Measurements from ENCODE around the gene KDM2B. TPM values are rescaled to one million over a fixed set of nuclear protein-coding genes. Genes with fewer than 3 reads are reported as not detected.

The KDM2B gene
- total RNA-seq, 2 donors from 2014 or later: 14.7 to 24.5 TPM

DNA sequence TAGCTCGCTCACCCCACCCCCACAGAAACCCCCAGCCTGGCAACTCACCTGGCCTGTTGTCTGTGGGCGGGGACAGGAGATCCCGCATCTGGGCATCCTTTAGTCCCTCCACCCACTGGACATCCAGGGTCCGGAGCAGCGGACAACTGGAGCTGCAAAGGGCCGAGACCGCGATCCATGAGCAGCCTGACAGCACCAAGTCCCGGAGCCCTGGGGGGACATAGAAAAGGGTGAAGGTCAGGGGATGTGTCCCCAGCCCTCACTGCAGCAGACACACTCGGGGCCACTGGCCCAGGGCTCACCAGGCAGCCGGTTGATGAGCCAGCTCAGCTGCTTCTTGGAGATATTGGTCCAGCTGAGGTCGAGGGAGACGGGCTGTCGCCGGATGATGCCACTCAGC, 140.1 kb downstream of the KDM2B start:
- no peaks in the 10 kb centered on the region for H3K27me3 ChIP-seq
- H3K4me1 ChIP-seq: peaks cover 7% of the 10 kb centered on the region
- no peak overlapping the region for H3K9ac ChIP-seq (ENCODE audit: low read depth in 2 of 2, low read length in 2 of 2)
- no peak for DNase-seq
- H3K27ac ChIP-seq: no peak overlapping the region
- intact Hi-C loops (cut with DNase I): loop anchor here (5.0 kb wide), 1 partner anchor 108 kb away; no protein-coding TSS in a partner anchor
- TF ChIP-seq, protein P1, sequence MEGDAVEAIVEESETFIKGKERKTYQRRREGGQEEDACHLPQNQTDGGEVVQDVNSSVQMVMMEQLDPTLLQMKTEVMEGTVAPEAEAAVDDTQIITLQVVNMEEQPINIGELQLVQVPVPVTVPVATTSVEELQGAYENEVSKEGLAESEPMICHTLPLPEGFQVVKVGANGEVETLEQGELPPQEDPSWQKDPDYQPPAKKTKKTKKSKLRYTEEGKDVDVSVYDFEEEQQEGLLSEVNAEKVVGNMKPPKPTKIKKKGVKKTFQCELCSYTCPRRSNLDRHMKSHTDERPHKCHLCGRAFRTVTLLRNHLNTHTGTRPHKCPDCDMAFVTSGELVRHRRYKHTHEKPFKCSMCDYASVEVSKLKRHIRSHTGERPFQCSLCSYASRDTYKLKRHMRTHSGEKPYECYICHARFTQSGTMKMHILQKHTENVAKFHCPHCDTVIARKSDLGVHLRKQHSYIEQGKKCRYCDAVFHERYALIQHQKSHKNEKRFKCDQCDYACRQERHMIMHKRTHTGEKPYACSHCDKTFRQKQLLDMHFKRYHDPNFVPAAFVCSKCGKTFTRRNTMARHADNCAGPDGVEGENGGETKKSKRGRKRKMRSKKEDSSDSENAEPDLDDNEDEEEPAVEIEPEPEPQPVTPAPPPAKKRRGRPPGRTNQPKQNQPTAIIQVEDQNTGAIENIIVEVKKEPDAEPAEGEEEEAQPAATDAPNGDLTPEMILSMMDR (IDR thresholded peaks at IDR 0.05): no peak
- H3K9me3 ChIP-seq: no peaks in the 10 kb centered on the region
- no peaks in the 10 kb centered on the region for H3K36me3 ChIP-seq
- no peak overlapping the region for H3K4me3 ChIP-seq

DNA sequence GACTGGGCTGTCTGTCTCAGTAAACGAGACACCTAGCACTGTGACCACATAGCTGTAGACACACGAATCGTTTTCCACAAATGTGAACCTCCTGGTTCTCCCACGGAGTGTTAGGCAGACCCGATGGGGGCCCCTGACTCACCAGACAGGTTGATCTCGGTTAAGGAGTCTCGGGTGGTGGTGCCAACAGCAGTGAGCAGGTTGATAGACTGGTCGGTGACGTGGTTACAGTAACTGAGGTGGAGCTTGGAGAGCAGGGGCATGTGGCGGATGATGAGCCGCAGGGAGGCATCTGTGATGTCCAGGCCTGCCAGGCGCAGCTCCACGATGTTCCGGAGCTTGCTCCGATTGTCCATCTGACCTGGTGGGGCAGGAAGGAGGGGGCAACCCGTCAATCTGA, 141.1 kb downstream of the KDM2B start:
- TF ChIP-seq, protein P1 (IDR thresholded peaks at IDR 0.05): no peak
- no peaks in the 10 kb centered on the region for H3K36me3 ChIP-seq
- DNase-seq: no peak
- intact Hi-C loops (cut with DNase I): loop anchor here (5.0 kb wide), 1 partner anchor 107 kb away; no protein-coding TSS in a partner anchor
- H3K27me3 ChIP-seq: no peaks in the 10 kb centered on the region
- no peak overlapping the region for H3K4me3 ChIP-seq
- no peaks in the 10 kb centered on the region for H3K9me3 ChIP-seq
- no peak overlapping the region for H3K27ac ChIP-seq
- H3K4me1 ChIP-seq: peaks cover 7% of the 10 kb centered on the region
- no peak overlapping the region for H3K9ac ChIP-seq (ENCODE audit: low read depth in 2 of 2, low read length in 2 of 2)

DNA sequence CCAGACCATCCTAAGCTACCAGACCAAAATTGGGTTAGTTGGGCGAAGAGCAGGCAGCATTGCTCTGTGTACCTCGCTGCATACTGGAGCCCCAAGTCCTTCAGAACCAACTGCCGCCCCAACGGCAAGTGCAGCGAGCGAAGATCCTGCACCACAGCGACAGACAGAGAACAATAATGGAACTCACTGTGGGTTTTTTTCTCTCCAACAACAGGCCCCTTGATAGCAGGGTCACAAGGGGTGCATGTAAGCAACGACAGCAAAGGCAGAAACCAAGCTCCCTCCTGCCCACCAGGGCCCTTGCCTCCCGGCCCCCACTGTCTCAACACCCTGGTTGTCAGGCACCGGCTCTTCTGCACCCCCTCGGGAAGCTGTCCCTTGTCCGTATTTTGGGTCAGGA, 141.9 kb downstream of the KDM2B start:
- H3K36me3 ChIP-seq: no peaks in the 10 kb centered on the region

DNA sequence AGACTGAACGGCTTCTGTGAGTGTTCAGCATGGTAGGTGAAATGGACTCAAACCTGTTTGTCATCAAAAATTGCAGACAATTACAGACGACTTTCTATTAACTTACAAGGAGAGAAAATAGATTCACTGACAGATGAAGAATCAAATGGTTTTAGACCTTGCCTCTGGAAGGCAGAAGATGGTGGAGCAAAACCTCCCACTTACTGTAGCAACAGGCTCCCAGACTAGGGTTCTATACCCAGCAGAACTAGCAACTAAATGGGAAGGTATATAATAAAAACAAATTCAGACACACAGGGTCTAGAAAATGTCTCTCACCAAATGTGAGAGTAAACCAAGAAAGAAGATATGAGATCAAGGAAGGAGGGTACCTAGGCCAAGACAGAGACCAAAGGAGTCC, 144.1 kb downstream of the KDM2B start:
- Histone ChIP-seq H3K4me3 (no peak overlapping the region), H3K36me3 (peaks cover 2% of the 10 kb centered on the region), H3K9me3 (no peaks in the 10 kb centered on the region), H3K27me3 (no peaks in the 10 kb centered on the region), H3K9ac (ENCODE audit: low read depth in 2 of 2, low read length in 2 of 2) (no peak overlapping the region), H3K4me1 (no peaks in the 10 kb centered on the region), H3K27ac (no peak overlapping the region)
- no peak for DNase-seq
- intact Hi-C loops (cut with DNase I): no loop called here
- TF ChIP-seq, protein P1 (IDR thresholded peaks at IDR 0.05): no peak

More for the DNA sequence above, 141.9 kb downstream of the KDM2B start:
- no peak overlapping the region for H3K27ac ChIP-seq
- TF ChIP-seq, protein P1 (IDR thresholded peaks at IDR 0.05): no peak
- no peak overlapping the region for H3K9ac ChIP-seq (ENCODE audit: low read depth in 2 of 2, low read length in 2 of 2)
- no peak overlapping the region for H3K4me3 ChIP-seq
- H3K4me1 ChIP-seq: peaks cover under 1% of the 10 kb centered on the region
- no peaks in the 10 kb centered on the region for H3K9me3 ChIP-seq
- H3K27me3 ChIP-seq: no peaks in the 10 kb centered on the region
- DNase-seq: no peak
- intact Hi-C loops (cut with DNase I): no loop called here

DNA sequence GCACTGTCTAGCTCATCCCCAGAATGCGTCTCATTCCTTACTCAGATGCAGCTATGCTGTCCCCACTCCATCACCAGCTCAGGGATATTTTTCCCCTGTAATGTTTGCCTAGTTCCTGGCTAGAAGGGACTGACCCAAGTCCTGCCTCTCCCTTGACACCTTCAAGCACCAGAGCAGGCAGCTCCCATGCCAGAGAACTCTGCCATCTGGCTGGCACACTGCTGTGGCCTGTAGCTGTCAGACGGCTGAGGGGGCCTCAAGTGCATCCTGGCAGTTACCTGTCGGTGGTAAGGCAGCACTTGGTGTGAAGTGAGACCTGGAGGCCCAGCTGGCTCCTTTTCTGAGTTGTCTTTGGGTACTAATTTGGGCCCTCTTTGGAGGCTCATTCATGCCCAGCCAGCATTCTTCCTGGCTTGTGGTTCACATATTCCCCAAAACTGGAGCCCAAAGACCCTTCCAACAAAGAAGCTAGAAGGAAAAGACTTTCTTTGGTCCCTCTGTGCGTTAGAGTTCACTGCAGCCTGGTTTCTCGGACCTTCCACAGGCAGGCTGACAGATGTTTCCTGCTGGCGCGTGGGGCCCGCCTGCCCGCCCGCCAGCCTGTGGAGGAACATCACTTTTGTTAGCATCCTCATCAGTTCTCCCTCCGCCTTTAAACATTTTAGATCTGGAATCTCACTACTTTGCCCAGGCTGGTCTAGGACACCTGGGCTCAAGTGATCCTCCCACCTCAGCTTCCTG, 147.9 kb downstream of the KDM2B start:
- no peak overlapping the region for H3K27ac ChIP-seq
- TF ChIP-seq, protein P1 (IDR thresholded peaks at IDR 0.05): no peak
- H3K27me3 ChIP-seq: no peaks in the 10 kb centered on the region
- H3K9me3 ChIP-seq: no peaks in the 10 kb centered on the region
- H3K9ac ChIP-seq (ENCODE audit: low read depth in 2 of 2, low read length in 2 of 2): no peak overlapping the region
- peaks cover 4% of the 10 kb centered on the region for H3K36me3 ChIP-seq
- H3K4me3 ChIP-seq: no peak overlapping the region
- intact Hi-C loops (cut with DNase I): no loop called here
- no peaks in the 10 kb centered on the region for H3K4me1 ChIP-seq
- DNase-seq: no peak
